Activated CD8-positive, alpha-beta T cell treated with anti-CD3 and anti-CD28 coated beads for 36 hours (primary cell): ENCODE data around the gene ANKS1B. TPM values are rescaled to one million over a fixed set of nuclear protein-coding genes. Genes with fewer than 3 reads are reported as not detected.
A peak's percentile ranks its signal among the peaks of the same experiment; 100 is the strongest.

ENCODE experiments used
- ATAC-seq: fragments of 200-7000 bp; cut with Tn5 transposase; one replicate; pipeline ENCODE4 v1.10.0; 2021; ENCODE audit warnings: mild to moderate bottlenecking, moderate library complexity
- CTCF ChIA-PET: fragments of 350-600 bp; sonication (Branson Sonifier 250); formaldehyde crosslinking; loops from one replicate; lab custom pipeline; 2021; ENCODE audit warnings: antibody characterized with exemption; lab: Charles Lee
- POLR2A ChIA-PET: fragments of 350-600 bp; sonication (Branson Sonifier 250); formaldehyde crosslinking; loops from one replicate; lab custom pipeline; 2021; ENCODE audit warnings: antibody characterized with exemption; lab: Charles Lee
- DNase-seq: peaks from one replicate; pipeline ENCODE4 v3.0.0-alpha.2; 2020
- H3K27ac Mint-ChIP-seq: one replicate; pipeline ENCODE4 v1.8.0; 2021; ENCODE audit warnings: mild to moderate bottlenecking, mixed read lengths
- H3K27me3 Mint-ChIP-seq: one replicate; pipeline ENCODE4 v1.8.0; 2021; ENCODE audit warnings: mixed read lengths
- H3K36me3 Mint-ChIP-seq: one replicate; pipeline ENCODE4 v1.8.0; 2021; ENCODE audit warnings: low read depth, mixed read lengths
- H3K4me1 Mint-ChIP-seq: one replicate; pipeline ENCODE4 v1.8.0; 2021; ENCODE audit warnings: low read depth, mixed read lengths
- H3K4me3 Mint-ChIP-seq: one replicate; pipeline ENCODE4 v1.8.0; 2021; ENCODE audit warnings: mild to moderate bottlenecking, moderate library complexity, mixed read lengths
- H3K9me3 Mint-ChIP-seq: one replicate; pipeline ENCODE4 v1.8.0; 2021; ENCODE audit warnings: mixed read lengths
- intact Hi-C: fragments of 100-400 bp; cut with micrococcal nuclease; formaldehyde crosslinking; loops from one replicate; pipeline ENCODE4 v1.10.0; 2022
- total RNA-seq, 2 experiments: library from RNA; stranded (reverse); gene quantifications; one replicate each; pipeline ENCODE4 v1.2.3, GENCODE V29; 2021
- TF ChIP-seq, protein P1 (sequence below): fragments of 200-600 bp; IDR thresholded peaks from one replicate; pipeline ENCODE4 v1.8.0; 2022; ENCODE audit warnings: antibody characterized with exemption, mild to moderate bottlenecking

The ANKS1B gene
- total RNA-seq, 2 experiments from 2014 or later = 0.54 TPM; not detected in 1

DNA sequence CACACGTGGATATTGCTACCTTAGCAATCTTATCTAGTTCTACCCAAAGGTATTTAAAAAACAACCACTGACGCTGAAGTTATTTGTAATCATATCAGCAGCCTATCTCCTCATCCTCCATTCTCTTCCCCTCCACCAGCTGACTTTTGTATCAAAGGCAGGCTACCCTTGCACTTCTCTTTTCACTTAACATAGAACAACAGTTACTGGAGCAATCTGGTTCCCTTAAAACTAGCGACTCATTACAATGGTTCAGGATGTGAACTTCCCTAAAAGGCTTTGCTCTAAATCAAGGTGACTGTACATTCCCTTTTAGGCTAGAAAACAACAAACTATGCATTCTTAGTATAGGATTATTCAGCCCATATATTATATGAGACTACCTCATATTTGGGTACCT is 935.0 kb downstream of the ANKS1B start:
- DNase-seq (no peak), ATAC-seq (no peak)
- no peaks in the 10 kb centered on the region for H3K27me3 Mint-ChIP-seq
- TF ChIP-seq, protein P1, sequence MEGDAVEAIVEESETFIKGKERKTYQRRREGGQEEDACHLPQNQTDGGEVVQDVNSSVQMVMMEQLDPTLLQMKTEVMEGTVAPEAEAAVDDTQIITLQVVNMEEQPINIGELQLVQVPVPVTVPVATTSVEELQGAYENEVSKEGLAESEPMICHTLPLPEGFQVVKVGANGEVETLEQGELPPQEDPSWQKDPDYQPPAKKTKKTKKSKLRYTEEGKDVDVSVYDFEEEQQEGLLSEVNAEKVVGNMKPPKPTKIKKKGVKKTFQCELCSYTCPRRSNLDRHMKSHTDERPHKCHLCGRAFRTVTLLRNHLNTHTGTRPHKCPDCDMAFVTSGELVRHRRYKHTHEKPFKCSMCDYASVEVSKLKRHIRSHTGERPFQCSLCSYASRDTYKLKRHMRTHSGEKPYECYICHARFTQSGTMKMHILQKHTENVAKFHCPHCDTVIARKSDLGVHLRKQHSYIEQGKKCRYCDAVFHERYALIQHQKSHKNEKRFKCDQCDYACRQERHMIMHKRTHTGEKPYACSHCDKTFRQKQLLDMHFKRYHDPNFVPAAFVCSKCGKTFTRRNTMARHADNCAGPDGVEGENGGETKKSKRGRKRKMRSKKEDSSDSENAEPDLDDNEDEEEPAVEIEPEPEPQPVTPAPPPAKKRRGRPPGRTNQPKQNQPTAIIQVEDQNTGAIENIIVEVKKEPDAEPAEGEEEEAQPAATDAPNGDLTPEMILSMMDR = no peak
- no peak overlapping the region for H3K27ac Mint-ChIP-seq
- no peak overlapping the region for H3K4me3 Mint-ChIP-seq
- no peaks in the 10 kb centered on the region for H3K4me1 Mint-ChIP-seq
- intact Hi-C loops = no loop called here
- peaks cover 7% of the 10 kb centered on the region for H3K9me3 Mint-ChIP-seq
- ChIA-PET CTCF (no interaction called here), POLR2A (no interaction called here)
- no peaks in the 10 kb centered on the region for H3K36me3 Mint-ChIP-seq

DNA sequence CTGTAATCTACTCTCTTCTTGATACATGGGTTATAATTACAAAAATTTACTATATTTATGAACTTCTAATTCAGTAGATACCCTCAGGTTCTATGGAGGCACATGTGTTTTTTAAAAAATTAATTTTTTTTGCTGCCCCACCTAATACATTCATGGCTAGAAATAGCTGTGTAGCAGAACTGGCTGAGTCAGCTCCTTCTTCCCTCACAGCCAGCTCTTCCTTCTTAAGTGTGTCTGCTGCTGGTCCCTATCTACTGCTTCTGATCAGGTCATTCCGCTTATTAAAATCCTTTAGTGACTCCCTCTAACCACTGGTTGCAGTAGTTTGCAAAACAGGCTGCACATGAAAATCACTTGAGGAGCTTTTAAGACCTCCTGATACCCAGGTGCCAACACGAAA is 939.6 kb downstream of the ANKS1B start:
- Mint-ChIP-seq H3K4me3 (no peak overlapping the region), H3K27me3 (peaks cover 3% of the 10 kb centered on the region), H3K27ac (no peak overlapping the region), H3K36me3 (no peaks in the 10 kb centered on the region), H3K4me1 (no peaks in the 10 kb centered on the region), H3K9me3 (peaks cover 7% of the 10 kb centered on the region)
- ChIA-PET POLR2A (no interaction called here), CTCF (interaction anchor here (1.1 to 1.8 kb wide), 3 partner anchors 13 to 108 kb away, joined by 3 to 7 read pairs (median 4); no protein-coding TSS in a partner anchor)
- ATAC-seq (no peak), DNase-seq (no peak)
- intact Hi-C loops = no loop called here
- TF ChIP-seq, protein P1 = no peak

DNA sequence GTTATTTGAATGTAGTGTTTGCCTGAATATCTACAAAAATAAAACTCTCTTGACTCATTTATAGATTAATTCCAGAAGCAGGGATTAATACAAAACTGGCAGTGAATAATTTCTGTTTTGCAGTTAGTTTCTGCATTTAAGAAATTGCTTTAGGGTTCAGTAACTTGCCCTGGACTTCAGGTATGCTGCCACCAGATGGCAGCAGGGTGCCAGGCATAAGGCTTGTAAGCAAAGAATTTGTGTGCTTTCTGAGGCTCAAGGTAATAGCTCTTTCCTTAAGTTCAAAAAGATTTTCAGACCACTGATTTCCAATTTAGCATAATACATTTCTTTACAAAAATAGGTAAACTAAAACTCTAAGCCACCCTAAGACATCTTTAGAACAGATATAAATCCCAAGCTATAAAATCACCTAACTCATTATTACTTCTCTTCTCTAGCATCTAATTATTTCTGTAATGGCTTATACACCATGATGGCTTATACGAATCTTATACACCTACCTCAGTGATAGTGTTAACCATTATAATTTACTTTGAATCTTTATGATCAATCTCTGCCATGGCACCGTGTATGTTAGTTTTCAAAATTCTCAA is 941.3 kb downstream of the ANKS1B start:
- TF ChIP-seq, protein P1 = peak; percentile 77
- peak; percentile 74 for DNase-seq
- ChIA-PET CTCF (interaction anchor here (0.7 to 1.8 kb wide), 11 partner anchors 9 to 1012 kb away, joined by 3 to 13 read pairs (median 4); no protein-coding TSS in a partner anchor), POLR2A (no interaction called here)
- Mint-ChIP-seq H3K4me1 (no peaks in the 10 kb centered on the region), H3K36me3 (no peaks in the 10 kb centered on the region), H3K9me3 (peaks cover 7% of the 10 kb centered on the region), H3K4me3 (no peak overlapping the region), H3K27ac (no peak overlapping the region), H3K27me3 (peaks cover 3% of the 10 kb centered on the region)
- intact Hi-C loops = loop anchor here (5.0 kb wide), 1 partner anchor 579 kb away; no protein-coding TSS in a partner anchor
- ATAC-seq = peak; percentile 56

DNA sequence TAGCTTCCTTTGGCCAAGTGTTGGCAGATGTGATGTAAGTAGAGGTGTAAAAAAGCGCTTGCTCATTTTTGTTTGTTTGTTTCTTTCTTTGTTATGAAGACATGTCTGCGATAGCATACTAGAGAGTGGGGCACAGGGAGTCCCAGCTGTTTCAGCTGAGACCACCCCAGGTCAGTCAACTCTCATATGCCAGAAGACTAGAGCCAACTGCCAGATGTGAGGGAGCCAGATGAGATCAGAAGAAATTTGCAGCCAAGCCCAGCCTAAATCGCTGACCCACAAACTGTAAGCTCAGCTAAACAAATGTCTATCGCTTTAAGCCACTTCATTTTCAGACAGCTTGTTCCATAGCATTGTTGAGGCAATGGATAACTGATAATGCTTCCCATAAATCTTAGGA is 942.5 kb downstream of the ANKS1B start:
- Mint-ChIP-seq H3K36me3 (no peaks in the 10 kb centered on the region), H3K27me3 (peaks cover 3% of the 10 kb centered on the region), H3K4me1 (no peaks in the 10 kb centered on the region), H3K9me3 (peaks cover 2% of the 10 kb centered on the region), H3K27ac (no peak overlapping the region), H3K4me3 (no peak overlapping the region)
- CTCF ChIA-PET = interaction anchor here (1.0 to 1.8 kb wide), 3 partner anchors 8 to 725 kb away, joined by 3 read pairs; no protein-coding TSS in a partner anchor
- ATAC-seq (no peak), DNase-seq (no peak)
- POLR2A ChIA-PET = no interaction called here
- intact Hi-C loops = loop anchor here (5.0 kb wide), 1 partner anchor 580 kb away; no protein-coding TSS in a partner anchor
- TF ChIP-seq, protein P1 = no peak

DNA sequence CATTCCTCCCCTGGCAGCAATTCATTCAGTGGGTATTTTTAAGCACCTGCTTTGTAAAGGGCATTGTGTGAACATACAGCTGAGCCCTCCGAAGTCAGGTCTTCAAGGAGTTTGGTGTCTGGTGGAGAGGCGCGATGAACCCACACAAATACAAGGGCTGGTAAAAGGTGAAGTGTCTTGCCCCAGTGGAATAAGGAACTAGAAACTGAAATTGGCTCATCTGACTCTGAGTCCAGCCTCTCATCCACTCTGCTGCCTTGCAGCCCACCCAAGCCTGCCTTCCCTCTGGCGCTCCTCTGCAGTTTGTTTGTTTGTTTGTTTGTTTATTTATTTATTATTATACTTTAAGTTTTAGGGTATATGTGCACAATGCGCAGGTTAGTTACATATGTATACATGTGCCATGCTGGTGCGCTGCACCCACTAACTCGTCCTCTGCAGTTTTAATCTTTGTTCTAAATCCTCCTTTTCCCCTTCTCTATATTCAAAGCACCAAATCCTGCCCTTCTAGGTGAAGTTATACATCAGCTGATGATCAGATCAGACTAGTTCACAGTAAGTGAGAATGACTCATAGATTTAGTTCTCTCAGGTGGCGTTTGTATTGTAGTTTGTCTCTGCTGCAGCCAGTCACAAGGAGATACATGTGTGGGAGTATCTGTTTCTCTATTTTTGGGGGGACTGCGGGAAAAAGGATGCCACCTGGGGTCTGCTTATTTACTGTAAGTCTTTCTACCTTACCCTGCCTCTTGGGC is 945.2 kb downstream of the ANKS1B start:
- Mint-ChIP-seq H3K4me1 (no peaks in the 10 kb centered on the region), H3K4me3 (no peak overlapping the region), H3K27me3 (peaks cover 3% of the 10 kb centered on the region), H3K27ac (no peak overlapping the region), H3K9me3 (no peaks in the 10 kb centered on the region), H3K36me3 (no peaks in the 10 kb centered on the region)
- DNase-seq (no peak), ATAC-seq (no peak)
- ChIA-PET POLR2A (no interaction called here), CTCF (no interaction called here)
- intact Hi-C loops = loop anchor here (5.0 kb wide), 1 partner anchor 583 kb away; no protein-coding TSS in a partner anchor
- TF ChIP-seq, protein P1 = no peak
